AG20443 (cell line): Measurements from ENCODE around the gene SPON2.
A peak's percentile ranks its signal among the peaks of the same experiment; 100 is the strongest.
"Not testable (repeated sequence)": the region's sequence is repeated elsewhere in the genome, so short reads cannot be mapped to it uniquely, and the experiment has no call there.

Experiments used
- DNase-seq: peaks from one replicate; pipeline ENCODE4 v3.0.0; 2012; ENCODE audit warnings: low spot score, mixed read lengths

The SPON2 gene

GRCh38 chr4:1151541-1151940 lies 20.8 kb downstream of the SPON2 start:
- DNase-seq, result peak; percentile 6

GRCh38 chr4:1150875-1151274 lies 21.5 kb downstream of the SPON2 start:
- DNase-seq, result peak; percentile 2

DNA sequence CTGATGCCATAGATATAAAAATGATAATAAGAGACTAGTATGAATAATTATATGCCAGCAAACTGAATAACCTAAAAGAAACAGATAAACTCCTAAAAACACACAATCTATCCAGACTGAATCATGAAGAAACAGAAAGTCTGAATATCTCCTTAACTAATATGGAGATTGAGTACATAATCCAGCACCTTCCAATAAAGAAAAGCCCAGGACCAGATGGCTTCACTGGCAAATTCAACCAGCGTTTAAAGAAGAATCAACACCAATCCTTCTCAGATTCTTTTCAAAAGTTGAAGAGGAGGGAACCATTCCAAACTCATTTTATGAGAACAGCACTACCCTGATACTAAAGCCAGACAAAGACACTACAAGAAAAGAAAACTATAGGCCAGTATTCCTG lies 32.5 kb downstream of the SPON2 start:
- DNase-seq, result no peak

- no peak for DNase-seq
Observed at GRCh38 chr4:1137850-1138249, 34.5 kb downstream of the SPON2 start.

- DNase-seq, result no peak
Observed at GRCh38 chr4:1137063-1137776, 35.2 kb downstream of the SPON2 start.

GRCh38 chr4:1136048-1136447 lies 36.3 kb downstream of the SPON2 start:
- DNase-seq, result no peak

GRCh38 chr4:1133033-1133432 lies 39.4 kb downstream of the SPON2 start:
- no peak for DNase-seq

DNA sequence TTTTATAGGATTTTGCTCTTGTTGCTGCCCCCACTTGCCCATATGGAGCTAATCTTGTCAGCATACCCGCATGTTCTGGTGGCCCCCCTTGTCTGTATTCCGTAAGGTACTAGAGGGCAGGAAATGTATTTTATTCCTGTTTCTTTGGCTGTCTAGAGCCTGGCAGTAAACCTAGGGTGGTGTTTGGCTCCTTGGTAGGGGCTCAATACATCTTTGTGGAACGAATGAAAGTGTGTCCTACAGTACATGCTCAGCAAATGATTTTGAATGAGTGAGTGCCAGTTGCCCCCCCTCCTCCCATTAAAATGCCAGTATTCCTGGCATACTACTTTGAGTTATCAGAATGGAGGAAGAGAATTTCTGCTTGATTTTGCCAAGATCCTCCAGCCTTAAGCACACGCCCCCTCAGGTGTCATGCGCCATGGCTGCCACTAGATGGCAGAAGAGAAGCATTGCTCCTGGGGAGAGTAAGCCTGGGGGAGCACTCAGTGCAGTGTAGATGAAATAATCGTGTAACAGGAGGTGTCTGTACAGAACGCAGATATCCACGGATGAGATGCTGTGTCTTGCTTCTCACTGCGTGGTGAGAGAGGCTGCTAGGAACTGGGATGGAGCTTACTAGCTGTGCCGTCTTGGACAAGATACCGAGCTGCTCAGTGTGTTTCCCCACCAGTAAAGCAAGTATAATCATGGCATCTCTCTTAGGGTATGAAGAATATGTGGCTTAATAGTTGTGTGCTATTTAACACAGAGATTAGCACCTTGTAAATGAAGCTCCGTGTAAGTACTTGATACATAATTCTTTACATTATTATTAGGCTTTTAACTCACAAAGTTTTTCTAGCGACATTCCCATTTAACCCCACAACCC lies 41.8 kb downstream of the SPON2 start:
- DNase-seq, result peak; percentile 89

DNA sequence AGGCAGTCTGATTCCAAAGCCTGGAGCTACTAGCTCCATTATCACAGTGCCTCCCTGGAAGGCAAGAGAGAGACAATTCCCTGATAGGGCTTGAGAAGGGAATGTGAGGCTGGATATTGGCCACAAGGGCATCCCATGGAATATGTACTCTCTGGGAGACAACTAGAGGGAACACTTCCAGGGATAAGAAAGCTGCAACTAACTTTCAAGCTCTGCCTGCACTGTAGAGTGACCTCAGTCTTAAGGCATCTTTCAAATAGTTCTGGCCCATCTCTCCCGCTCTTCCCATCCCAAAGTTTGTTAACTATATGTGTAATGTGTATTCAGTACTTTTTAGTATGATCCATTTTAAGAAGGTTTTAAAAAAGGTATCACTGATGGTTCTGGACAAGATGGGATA lies 45.9 kb downstream of the SPON2 start:
- DNase-seq, result peak; percentile 60

- DNase-seq, result not testable (repeated sequence)
Observed at GRCh38 chr4:1125466-1125865, 46.9 kb downstream of the SPON2 start.

DNA sequence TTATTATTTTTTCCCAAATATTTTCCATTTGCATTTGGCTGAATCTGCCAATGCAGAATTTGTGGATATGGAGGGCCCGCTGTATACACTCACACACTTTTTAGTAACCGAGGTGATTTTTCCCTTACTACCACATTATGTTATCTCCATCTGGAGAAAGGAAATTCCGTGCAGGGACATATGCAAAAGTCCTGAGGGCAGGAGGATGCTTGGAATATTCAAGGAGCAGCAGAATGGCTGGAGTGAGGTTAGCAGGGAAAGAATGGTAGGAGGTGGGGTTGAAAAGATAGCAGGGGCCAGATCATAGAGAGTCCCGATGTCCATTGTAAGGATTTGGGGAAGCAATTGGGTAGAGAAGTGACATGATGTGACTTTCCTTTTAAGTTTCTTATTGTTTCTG lies 47.6 kb downstream of the SPON2 start:
- no peak for DNase-seq

- DNase-seq, result no peak
Observed at GRCh38 chr4:1122505-1122904, 49.9 kb downstream of the SPON2 start.
